Measurements from ENCODE around the gene POLE2. TPM values are rescaled to one million over a fixed set of nuclear protein-coding genes. Genes with fewer than 3 reads are reported as not detected.
"Not testable (repeated sequence)": the region's sequence is repeated elsewhere in the genome, so short reads cannot be mapped to it uniquely, and the experiment has no call there.

The POLE2 gene
- polyA plus RNA-seq, 4 donors = 12.5 to 31.9 (median 19.0) TPM

DNA sequence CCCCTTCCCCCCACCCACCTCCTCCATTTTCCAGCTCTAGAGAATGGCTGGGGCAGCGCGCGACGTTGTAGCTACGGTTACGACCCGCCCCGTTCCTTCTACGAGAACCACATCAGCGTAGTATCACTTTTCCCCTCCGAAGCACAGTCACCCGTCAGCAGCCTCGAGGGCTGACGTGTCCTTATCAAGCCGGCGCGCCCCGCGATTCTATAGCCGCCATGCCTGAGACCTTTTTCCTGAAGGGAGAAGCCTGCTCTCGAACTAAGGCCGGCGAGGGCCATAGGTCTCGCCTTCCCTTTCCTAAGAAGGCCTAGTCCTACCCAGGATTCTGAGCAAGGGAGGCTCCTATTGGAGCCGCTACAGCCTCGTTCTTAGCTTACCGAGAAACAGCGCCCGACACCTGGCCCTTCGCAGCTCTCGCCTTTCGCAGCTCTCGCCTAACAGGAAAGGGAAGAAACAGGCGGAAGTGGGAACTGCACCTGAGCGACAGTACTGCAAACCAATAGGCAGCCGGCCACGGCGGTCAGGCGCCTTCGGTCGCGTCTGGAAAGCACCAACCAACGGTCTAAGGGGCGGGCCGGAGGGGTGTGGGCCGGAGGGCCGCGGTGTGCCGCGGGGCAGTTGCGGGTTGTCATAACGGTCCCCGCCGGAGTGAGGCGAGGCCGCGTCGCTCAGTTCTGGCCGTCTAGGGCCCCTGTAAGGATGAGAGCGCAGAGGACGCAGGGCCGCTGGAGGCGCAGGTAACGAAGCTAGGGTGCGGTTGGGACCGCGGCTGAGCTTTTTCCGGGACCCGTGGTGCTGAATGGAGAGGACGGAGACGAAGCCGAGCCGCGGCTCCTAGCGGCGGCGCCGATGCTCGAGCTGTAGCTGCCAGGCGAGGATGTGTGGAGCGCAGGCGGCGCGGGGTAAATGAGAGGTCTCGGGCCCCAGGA, 67.6 kb downstream of the POLE2 start, which contains the start of the genes MGAT2 and RPL36AL:
Gene MGAT2 (plus strand): TSS at position 618 of the 932 bp plus-strand sequence. CDS start 470 bp downstream, outside the sequence.
Gene RPL36AL (minus strand): TSS at position 445 of the 932 bp plus-strand sequence. CDS start 1,522 bp downstream, outside the sequence.
- peak; percentile 89 to 97 (median 96) for DNase-seq (ENCODE audit: low read depth in 4 of 4, low spot score in 2 of 4)

DNA sequence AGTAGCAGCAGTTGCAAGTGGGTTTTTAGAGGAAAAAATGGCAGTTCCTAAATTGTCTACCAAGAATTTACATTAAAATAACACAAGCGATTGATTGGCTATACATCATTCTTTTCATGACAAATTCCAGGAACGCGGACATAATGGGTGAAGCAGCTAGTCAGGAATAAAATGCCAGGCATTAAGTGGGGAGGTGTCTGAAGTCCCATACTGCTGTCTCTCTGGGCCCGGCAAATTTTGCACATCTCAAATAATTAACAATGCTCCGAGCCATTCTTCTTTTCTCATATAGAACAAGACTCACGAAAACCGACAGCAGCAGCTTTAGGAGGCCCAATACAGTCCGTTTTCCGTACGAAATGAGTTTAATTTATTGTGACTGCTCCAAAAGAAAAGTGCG, 68.3 kb downstream of the POLE2 start:
- DNase-seq (ENCODE audit: low read depth in 4 of 4, low spot score in 2 of 4) = no peak

DNA sequence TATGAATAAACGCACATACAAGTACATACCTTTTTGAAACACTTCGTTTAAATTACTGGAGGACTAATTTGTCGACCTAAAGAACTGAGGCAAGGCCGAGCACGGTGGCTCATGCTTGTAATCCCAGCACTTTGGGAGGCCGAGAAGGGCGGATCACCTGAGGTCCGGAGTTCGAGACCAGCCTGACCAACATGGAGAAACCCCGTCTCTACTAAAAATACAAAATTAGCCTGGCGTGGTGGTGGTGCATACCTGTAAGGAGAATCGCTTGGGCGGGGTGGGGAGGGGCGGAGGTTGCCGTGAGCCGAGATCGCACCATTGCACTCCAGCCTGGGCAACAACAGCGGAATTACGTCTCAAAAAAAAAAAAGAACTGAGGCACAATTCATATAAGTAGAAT, 68.7 kb downstream of the POLE2 start:
- not testable (repeated sequence) for DNase-seq (ENCODE audit: low read depth in 4 of 4, low spot score in 2 of 4)

DNA sequence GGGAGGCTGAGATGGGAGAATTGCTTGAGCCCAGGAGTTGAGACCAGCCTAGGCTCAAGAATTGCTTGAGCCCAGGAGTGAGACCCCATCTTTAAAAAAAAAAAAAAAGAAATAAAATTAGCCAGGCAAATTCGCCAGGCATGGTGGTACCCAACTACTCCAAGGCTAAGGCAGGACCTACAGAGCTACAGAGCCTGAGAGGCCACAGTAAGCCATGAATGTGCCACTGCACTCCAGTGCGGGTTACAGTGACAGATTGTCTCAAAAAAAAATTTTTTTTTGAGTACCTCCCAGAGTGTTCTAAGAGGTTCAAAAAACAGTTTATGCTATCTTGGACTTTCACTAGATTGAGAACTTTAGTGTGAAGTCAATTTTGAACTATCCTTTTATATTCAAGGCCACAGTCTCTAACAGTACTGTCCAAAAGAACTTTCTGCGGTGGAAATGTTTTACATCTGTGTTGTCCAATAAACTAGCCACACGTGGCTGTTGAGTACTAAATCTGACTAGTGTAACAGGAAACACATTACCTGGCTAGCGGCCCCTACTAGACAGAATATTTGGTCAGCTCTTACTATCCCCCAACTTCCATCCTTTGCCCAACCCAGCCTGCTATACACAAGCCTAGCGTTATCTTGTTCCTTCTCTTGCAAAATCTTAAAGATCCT, 70.0 kb downstream of the POLE2 start:
- DNase-seq (ENCODE audit: low read depth in 4 of 4, low spot score in 2 of 4) = no peak

DNA sequence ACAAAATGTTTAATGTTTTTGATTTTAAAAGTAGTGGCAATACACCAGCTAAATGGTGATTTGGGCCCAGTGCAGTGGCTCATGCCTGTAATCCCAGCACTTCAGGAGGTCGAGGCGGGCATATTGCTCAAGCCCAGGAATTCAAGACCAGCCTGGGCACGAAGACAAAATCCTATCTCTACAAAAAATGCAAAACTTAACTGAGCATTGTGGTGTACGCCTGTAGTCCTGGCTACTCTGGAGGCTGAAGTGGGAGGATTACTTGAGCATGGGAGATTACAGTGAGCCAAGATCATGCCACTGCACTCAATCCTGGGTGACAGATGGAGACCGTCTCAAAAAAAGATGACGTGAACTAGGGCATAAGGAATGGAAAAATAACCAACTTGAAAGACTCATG, 72.2 kb downstream of the POLE2 start:
- DNase-seq (ENCODE audit: low read depth in 4 of 4, low spot score in 2 of 4) = no peak

DNA sequence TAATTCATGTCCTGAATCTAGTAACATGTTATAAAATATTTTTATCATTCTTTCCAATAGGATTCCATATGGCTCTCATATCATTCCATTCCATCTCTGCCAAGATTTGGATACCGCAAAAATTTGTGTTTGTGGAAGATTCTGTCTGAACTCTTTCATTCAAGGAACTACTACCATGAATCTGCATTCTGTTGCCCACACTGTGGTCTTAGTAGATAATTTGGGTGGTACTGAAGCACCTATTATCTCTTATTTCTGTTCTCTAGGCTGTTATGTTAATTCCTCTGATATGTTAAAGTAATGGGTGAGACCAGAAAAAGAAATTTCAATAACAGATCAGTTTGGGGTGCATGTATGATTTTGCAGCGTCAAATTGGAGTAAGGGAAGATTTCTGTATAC, 73.8 kb downstream of the POLE2 start:
- no peak for DNase-seq (ENCODE audit: low read depth in 4 of 4, low spot score in 2 of 4)

DNA sequence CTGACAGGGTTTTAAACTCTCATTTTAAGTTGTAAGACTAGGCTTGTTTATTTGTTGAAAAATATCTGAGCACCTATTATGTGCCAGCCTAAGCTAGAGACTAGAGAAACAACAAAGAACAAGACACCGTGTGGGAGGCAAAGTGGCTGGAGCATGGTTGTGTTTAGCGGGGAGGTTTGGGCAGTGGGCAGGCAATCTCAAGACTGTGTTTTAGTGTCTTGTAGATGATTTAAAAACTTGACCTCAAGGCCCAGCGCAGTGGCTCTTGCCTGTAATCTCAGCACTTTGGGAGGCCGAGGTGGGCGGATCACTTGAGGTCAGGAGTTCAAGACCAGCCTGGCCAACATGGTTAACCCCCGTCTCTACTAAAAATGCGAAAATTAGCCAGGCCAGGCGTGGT, 75.3 kb downstream of the POLE2 start:
- no peak for DNase-seq (ENCODE audit: low read depth in 4 of 4, low spot score in 2 of 4)

DNA sequence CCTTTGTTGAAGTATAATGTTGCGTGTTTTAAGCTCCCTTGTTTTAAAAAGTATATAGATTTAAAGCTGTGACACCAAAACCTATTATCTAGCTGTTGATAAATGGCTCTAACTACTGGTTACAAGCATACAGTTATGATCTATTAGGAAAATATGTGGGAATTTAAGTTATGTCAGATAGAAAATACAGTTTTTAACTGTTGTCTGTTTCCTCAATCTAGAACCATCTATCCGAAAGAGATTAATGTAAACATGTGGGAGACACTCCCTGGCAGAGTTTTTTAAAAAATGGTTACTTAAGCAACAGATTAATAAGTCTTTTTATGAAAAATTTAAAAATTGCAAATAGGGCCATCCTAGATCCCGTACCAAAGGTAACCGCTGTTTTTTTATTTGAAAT, 75.8 kb downstream of the POLE2 start:
- DNase-seq (ENCODE audit: low read depth in 4 of 4, low spot score in 2 of 4) = no peak

DNA sequence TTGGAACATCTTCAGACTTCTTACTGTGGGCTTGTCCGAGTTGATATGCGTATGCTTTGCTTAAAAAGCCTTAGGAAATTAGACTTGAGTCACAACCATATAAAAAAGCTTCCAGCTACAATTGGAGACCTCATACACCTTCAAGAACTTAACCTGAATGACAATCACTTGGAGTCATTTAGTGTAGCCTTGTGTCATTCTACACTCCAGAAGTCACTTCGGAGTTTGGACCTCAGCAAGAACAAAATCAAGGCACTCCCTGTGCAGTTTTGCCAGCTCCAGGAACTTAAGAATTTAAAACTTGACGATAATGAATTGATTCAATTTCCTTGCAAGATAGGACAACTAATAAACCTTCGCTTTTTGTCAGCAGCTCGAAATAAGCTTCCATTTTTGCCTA, 80.4 kb downstream of the POLE2 start:
- no peak for DNase-seq (ENCODE audit: low read depth in 4 of 4, low spot score in 2 of 4)

DNA sequence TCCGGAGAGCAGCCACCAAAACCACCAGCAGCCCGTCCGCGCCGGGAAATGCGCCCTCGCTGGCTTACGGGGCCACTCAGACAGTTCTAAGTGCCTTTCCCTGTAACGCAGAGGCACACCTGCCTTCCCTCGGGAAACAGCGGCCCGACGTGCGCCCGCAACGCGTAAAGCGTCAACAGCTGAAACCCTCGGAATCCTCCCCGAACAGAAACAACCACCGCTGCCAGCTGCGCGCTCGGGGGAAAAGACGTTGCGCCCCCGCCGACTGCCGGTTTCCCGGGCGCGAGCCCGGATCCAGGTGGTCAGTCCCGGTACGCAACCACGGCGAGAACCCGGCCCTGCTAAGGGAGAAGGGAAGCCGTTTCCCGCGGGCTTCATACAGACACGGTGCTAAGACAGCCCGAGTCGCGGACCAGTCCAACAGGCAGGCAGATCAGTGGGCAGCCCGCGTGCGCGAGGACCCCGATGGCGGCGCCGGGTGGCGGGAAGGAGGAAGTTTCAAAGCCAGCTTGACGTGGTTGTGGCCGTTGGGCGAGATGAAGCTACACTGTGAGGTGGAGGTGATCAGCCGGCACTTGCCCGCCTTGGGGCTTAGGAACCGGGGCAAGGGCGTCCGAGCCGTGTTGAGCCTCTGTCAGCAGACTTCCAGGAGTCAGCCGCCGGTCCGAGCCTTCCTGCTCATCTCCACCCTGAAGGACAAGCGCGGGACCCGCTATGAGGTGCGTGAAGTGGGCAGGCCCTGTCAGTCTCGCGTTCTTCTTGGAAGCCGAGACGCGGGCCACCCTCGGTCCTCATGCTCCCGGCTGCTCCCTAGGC, 89.3 kb downstream of the POLE2 start, which contains the start of gene LRR1:
Gene LRR1 (plus strand): TSS at position 456 of the 816 bp plus-strand sequence. CDS start 81 bp downstream, at position 537.
- peak; percentile 79 to 91 (median 80) for DNase-seq (ENCODE audit: low read depth in 4 of 4, low spot score in 2 of 4)

DNA sequence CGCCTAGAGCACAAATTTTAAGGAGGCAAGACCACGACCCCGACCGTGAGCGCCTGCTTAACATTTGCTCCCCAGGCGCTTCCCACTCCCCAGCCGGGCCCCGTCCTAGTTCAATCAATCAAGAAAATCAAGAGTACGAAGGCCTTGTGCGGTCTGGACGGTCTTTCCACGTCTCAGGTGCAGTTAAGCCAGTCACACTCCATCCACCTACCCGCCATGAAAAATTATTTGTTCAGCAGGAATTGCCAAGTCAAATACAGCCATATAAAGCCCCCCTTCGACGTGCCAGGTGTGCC, 89.9 kb downstream of the POLE2 start:
- DNase-seq (ENCODE audit: low read depth in 4 of 4, low spot score in 2 of 4) = no peak

DNA sequence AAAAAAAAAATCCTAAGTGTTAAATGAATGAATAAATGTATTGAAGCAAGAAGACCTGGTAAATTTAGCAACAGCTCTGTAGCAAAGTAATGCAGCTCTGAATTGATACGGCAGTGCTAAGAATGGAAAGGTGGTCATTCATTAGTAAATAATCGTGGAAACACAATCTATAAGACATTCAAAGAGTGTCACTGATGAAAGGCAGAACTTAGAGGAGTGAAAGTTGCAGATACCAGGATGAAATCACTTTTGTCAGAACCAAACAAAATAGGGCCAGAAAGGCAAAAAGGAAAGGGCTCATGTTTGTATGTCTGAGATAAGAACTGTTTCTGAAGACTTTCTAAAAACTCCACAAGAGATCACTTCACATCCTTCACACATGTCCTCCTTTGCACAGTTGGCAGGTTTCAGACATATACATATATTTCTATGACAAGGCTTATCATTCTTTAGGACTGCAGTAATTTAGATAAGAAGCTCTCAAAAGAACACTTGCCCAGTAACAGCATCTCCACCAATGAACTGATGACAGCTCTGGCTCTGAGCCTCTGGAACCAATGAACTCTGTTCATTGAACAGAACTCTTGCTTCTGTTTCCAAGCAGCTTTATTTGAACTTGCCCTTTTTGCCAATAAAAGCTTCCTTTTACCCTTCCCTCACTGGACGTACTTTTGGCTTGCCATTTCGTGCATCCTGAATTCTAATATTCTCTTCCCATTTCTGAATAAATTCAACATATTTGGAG, 93.5 kb downstream of the POLE2 start:
- no peak for DNase-seq (ENCODE audit: low read depth in 4 of 4, low spot score in 2 of 4)

Other genes with a start within 250 kb of the POLE2 start
- 1,000 to 10,000 TPM; 1,301 to 2,136 (median 1,626) TPM for gene RPS29, start 101.8 kb downstream of the POLE2 start, polyA plus RNA-seq (ENCODE audit: insufficient read length in 4 of 4)
- 10 to 100 TPM; 10.2 to 14.2 (median 12.1) TPM for gene LRR1, start 89.3 kb downstream of the POLE2 start, polyA plus RNA-seq (ENCODE audit: insufficient read length in 4 of 4)
- gene RPL36AL, start 67.6 kb downstream of the POLE2 start, polyA plus RNA-seq (ENCODE audit: insufficient read length in 4 of 4) = 100 to 1,000 TPM; 142 to 223 (median 205) TPM
- gene MGAT2, start 67.4 kb downstream of the POLE2 start, polyA plus RNA-seq (ENCODE audit: insufficient read length in 4 of 4) = 10 to 100 TPM; 10.6 to 25.2 (median 20.3) TPM
- 10 to 100 TPM; 15.5 to 19.1 (median 17.3) TPM for gene DNAAF2, start 53.0 kb downstream of the POLE2 start, polyA plus RNA-seq (ENCODE audit: insufficient read length in 4 of 4)
- 1 to 10 TPM; 4.9 to 8.2 (median 6.1) TPM for gene KLHDC1, start 4.9 kb upstream of the POLE2 start, polyA plus RNA-seq (ENCODE audit: insufficient read length in 4 of 4)
- 100 to 1,000 TPM; 135 to 180 (median 160) TPM for gene KLHDC2, start 79.9 kb upstream of the POLE2 start, polyA plus RNA-seq (ENCODE audit: insufficient read length in 4 of 4)
- 100 to 1,000 TPM in 1 of 4 donors, 10 to 100 TPM in 3; 81.3 to 101 (median 91.7) TPM for gene NEMF, start 164.6 kb upstream of the POLE2 start, polyA plus RNA-seq (ENCODE audit: insufficient read length in 4 of 4)
- gene ARF6, start 204.9 kb upstream of the POLE2 start, polyA plus RNA-seq (ENCODE audit: insufficient read length in 4 of 4) = 10 to 100 TPM; 80.4 to 89.5 (median 85.1) TPM

Data from left renal cortex interstitium (tissue), 4 donors.